K562 (cell line): ENCODE results near the gene KRT82. TPM values are rescaled to one million over a fixed set of nuclear protein-coding genes. Genes with fewer than 3 reads are reported as not detected.

ENCODE experiments used
- ATF7 ChIP-seq: fragments of 450-650 bp; IDR thresholded peaks from 2 replicates; pipeline ENCODE4 v1.7.1; 2014; ENCODE audit warnings: mild to moderate bottlenecking, moderate library complexity
- BCLAF1 ChIP-seq, 2 experiments: fragments of 450-650 bp in 1 of 2; IDR thresholded peaks; 2 replicates each; pipeline ENCODE4 v1.6.1; 2011 to 2017; ENCODE audit warnings: low read depth in 2 of 2, antibody characterized with exemption in 1 of 2, borderline replicate concordance in 1 of 2, low read length in 1 of 2, mild to moderate bottlenecking in 1 of 2, mixed read lengths in 1 of 2; ENCODE audit not compliant: control insufficient read depth in 1 of 2
- CTCF ChIP-seq, 3 experiments: IDR thresholded peaks in 2 of 3; conservative IDR thresholded peaks in 1 of 3; 2 replicates each; pipeline ENCODE4 v1.5.1; 2011 to 2012; ENCODE audit warnings: low read length in 3 of 3, mild to moderate bottlenecking in 3 of 3, control low read depth in 2 of 3, improper control_type of control experiment in 1 of 3, inconsistent platforms in 1 of 3, low read depth in 1 of 3, mixed read lengths in 1 of 3, moderate library complexity in 1 of 3; ENCODE audit not compliant: insufficient read depth in 2 of 3
- HDAC1 ChIP-seq, 2 experiments: fragments of 450-650 bp; IDR thresholded peaks; 2 replicates each; pipeline ENCODE4 v1.6.1; 2016 to 2017; ENCODE audit warnings: inconsistent platforms in 1 of 2, mild to moderate bottlenecking in 1 of 2, moderate library complexity in 1 of 2
- MIER1 ChIP-seq: fragments of 450-650 bp; IDR thresholded peaks from 2 replicates; pipeline ENCODE4 v1.6.1; 2016; ENCODE audit warnings: antibody characterized with exemption, mild to moderate bottlenecking, low read depth
- NBN ChIP-seq: fragments of 450-650 bp; IDR thresholded peaks from 2 replicates; pipeline ENCODE4 v1.6.1; 2016; ENCODE audit warnings: low read depth, mild to moderate bottlenecking
- NCOR1 ChIP-seq: fragments of 450-650 bp; IDR thresholded peaks from 2 replicates; pipeline ENCODE4 v1.6.1; 2016; ENCODE audit warnings: mild to moderate bottlenecking, moderate library complexity
- NR2C2 ChIP-seq, 2 experiments: fragments of 200-800 bp in 1 of 2; sonication (Bioruptor generic) in 1 of 2; sonication (generic) in 1 of 2; formaldehyde crosslinking in 1 of 2; IDR thresholded peaks; 2 replicates each; pipeline versions ENCODE4 v1.6.1 to v1.8.0; 2016 to 2022; ENCODE audit warnings: mild to moderate bottlenecking in 1 of 2, missing compliant biosample characterization in 1 of 2, missing genetic modification characterization in 1 of 2, missing genetic modification reagents in 1 of 2
- PHTF2 ChIP-seq: fragments of 250-450 bp; sonication (Bioruptor Pico); IDR thresholded peaks from 2 replicates; pipeline ENCODE4 v1.5.0; 2021; ENCODE audit warnings: mild to moderate bottlenecking
- PTRF ChIP-seq: fragments of 450-650 bp; IDR thresholded peaks from 2 replicates; pipeline ENCODE4 v1.6.1; 2016; ENCODE audit warnings: mild to moderate bottlenecking, missing genetic modification characterization, missing compliant biosample characterization
- RAD21 ChIP-seq, 2 experiments: fragments of 250-450 bp in 1 of 2; fragments of 450-650 bp in 1 of 2; sonication (Bioruptor Pico) in 1 of 2; formaldehyde crosslinking in 1 of 2; IDR thresholded peaks in 1 of 2; conservative IDR thresholded peaks in 1 of 2; 2 replicates each; pipeline versions ENCODE4 v1.4.0 to v1.8.0; 2020 to 2022; ENCODE audit warnings: mild to moderate bottlenecking in 2 of 2, moderate library complexity in 1 of 2
- SMC3 ChIP-seq: conservative IDR thresholded peaks from 2 replicates; pipeline ENCODE4 v1.6.1; 2011; ENCODE audit warnings: low read depth, low read length, improper control_type of control experiment; ENCODE audit not compliant: insufficient read depth
- TFAP4 ChIP-seq: sonication (generic); formaldehyde crosslinking; IDR thresholded peaks from 2 replicates; pipeline ENCODE4 v1.8.0; 2022; ENCODE audit warnings: missing genetic modification reagents, mild to moderate bottlenecking, moderate library complexity, borderline replicate concordance
- ZNF143 ChIP-seq: sonication (generic); formaldehyde crosslinking; IDR thresholded peaks from 2 replicates; pipeline ENCODE4 v1.9.0; 2022; ENCODE audit warnings: mild to moderate bottlenecking, missing genetic modification reagents
- polyA plus RNA-seq, 8 experiments: library from polyadenylated mRNA; depleted of rRNA in 4 of 8; stranded (reverse) in 5 of 8; unstranded in 3 of 8; fragments of >200 nt; fragmentation: Nextera tagmentation in 2 of 8; fragmentation: Illumina TruSeq in 1 of 8; extraction: Ambion mirVana in 2 of 8; extraction: Trizol in 1 of 8; gene quantifications; 2 replicates each; pipeline versions ENCODE4 v1.2.1 to v1.2.3, GENCODE V29; 2011 to 2014; ENCODE audit warnings: inconsistent platforms in 1 of 8, missing spikeins in 1 of 8
- total RNA-seq, 7 experiments: library from RNA; depleted of rRNA in 6 of 7; stranded (reverse); fragments of >200 nt in 6 of 7; fragmentation: Illumina TruSeq in 2 of 7; extraction: Trizol in 2 of 7; gene quantifications; 2 replicates each; pipeline versions ENCODE4 v1.2.1 to v1.2.3, GENCODE V29; 2011 to 2021; ENCODE audit warnings: low replicate concordance in 1 of 7

The KRT82 gene
- total and polyA plus RNA-seq, 9 of the 15 experiments (the other 6 are each of a cell fraction or from before 2014, with no cell fraction given), result not detected

GRCh38 chr12:52372216-52373154 is 33.6 kb downstream of the KRT82 start (continued):
- TF ChIP-seq SMC3, result 0 out of 2 replicates have a peak, but pooled peaks have one; percentile 48
- no peak for TF ChIP-seq NCOR1
- TF ChIP-seq RAD21 (CRISPR knock-in tag; conservative IDR thresholded peaks at IDR 0.05 in 1 of 2, IDR thresholded peaks at IDR 0.05 in 1 of 2), result peak; percentile 72 to 80
- no peak for TF ChIP-seq BCLAF1 (IDR thresholded peaks at IDR 0.05; ENCODE audit: borderline replicate concordance in 1 of 2, control insufficient read depth in 1 of 2, low read depth in 2 of 2, low read length in 1 of 2)
- no peak for TF ChIP-seq ZNF143
- no peak for TF ChIP-seq PHTF2 (CRISPR knock-in tag)
- no peak for TF ChIP-seq HDAC1 (IDR thresholded peaks at IDR 0.05)
- TF ChIP-seq NR2C2 (CRISPR knock-in tag; IDR thresholded peaks at IDR 0.05), result no peak
- no peak for TF ChIP-seq NR2C2 (tag; IDR thresholded peaks at IDR 0.05)
- TF ChIP-seq ATF7, result no peak
- TF ChIP-seq CTCF (IDR thresholded peaks at IDR 0.05 in 2 of 3, conservative IDR thresholded peaks at IDR 0.05 in 1 of 3; ENCODE audit: insufficient read depth in 2 of 3, low read depth in 1 of 3, low read length in 3 of 3), result peak; percentile 61 to 81 (median 80)
- no peak for TF ChIP-seq MIER1
- no peak for TF ChIP-seq NBN
- peak; percentile 25; the same call in 1 of the 2 replicates for TF ChIP-seq TFAP4 (CRISPR knock-in tag)
- TF ChIP-seq PTRF, result no peak
